ENCODE results near the gene TRIM67.
"Not testable (repeated sequence)": the region's sequence is repeated elsewhere in the genome, so short reads cannot be mapped to it uniquely, and the experiment has no call there.

TRIM67 gene

GRCh38 chr1:231130544-231130943, 31.3 kb upstream of the TRIM67 start:
- TF ChIP-seq CTCF (IDR thresholded peaks at IDR 0.05; ENCODE audit: low read depth, low read length), result no peak
- H3K4me3 ChIP-seq (ENCODE audit: low read depth, low read length), result no peak overlapping the region

- H3K4me3 ChIP-seq (ENCODE audit: low read depth, low read length), result not testable (repeated sequence)
Measured at GRCh38 chr1:231132591-231132990, 29.3 kb upstream of the TRIM67 start.

- no peak for TF ChIP-seq CTCF (IDR thresholded peaks at IDR 0.05; ENCODE audit: low read depth, low read length)
- H3K4me3 ChIP-seq (ENCODE audit: low read depth, low read length), result no peak overlapping the region
Measured at GRCh38 chr1:231134624-231135023, 27.2 kb upstream of the TRIM67 start.

- TF ChIP-seq CTCF (IDR thresholded peaks at IDR 0.05; ENCODE audit: low read depth, low read length), result no peak
- no peak overlapping the region for H3K4me3 ChIP-seq (ENCODE audit: low read depth, low read length)
Measured at GRCh38 chr1:231138236-231138635, 23.6 kb upstream of the TRIM67 start.

GRCh38 chr1:231139125-231139649, 22.7 kb upstream of the TRIM67 start:
- no peak for TF ChIP-seq CTCF (IDR thresholded peaks at IDR 0.05; ENCODE audit: low read depth, low read length)
- no peak overlapping the region for H3K4me3 ChIP-seq (ENCODE audit: low read depth, low read length)

GRCh38 chr1:231139659-231140654, 21.9 kb upstream of the TRIM67 start:
- no peak overlapping the region for H3K4me3 ChIP-seq (ENCODE audit: low read depth, low read length)
- TF ChIP-seq CTCF (IDR thresholded peaks at IDR 0.05; ENCODE audit: low read depth, low read length), result no peak

- no peak overlapping the region for H3K4me3 ChIP-seq (ENCODE audit: low read depth, low read length)
- no peak for TF ChIP-seq CTCF (IDR thresholded peaks at IDR 0.05; ENCODE audit: low read depth, low read length)
Measured at GRCh38 chr1:231144416-231145193, 17.3 kb upstream of the TRIM67 start.

Measured in WI38 (cell line).